Fibroblast of lung (primary cell): Measurements from ENCODE around the gene OR2V2. TPM values are rescaled to one million over a fixed set of nuclear protein-coding genes. Genes with fewer than 3 reads are reported as not detected.
A peak's percentile ranks its signal among the peaks of the same experiment; 100 is the strongest.

ENCODE experiments used
- DNase-seq, 2 donors: peaks; one replicate each; pipeline versions ENCODE4 v3.0.0 to v3.0.0-alpha.2; 2010; ENCODE audit warnings: low read depth in 2 of 2
- H2AFZ ChIP-seq: 2 replicates; pipeline ENCODE4 v1.5.1; 2012; ENCODE audit warnings: low read length, control low read depth, inconsistent platforms
- H3K27ac ChIP-seq: 2 replicates; pipeline ENCODE4 v1.5.1; 2011; ENCODE audit warnings: low read length, control low read depth; ENCODE audit not compliant: insufficient read depth
- H3K27me3 ChIP-seq: 2 replicates; pipeline ENCODE4 v1.5.1; 2011; ENCODE audit warnings: mild to moderate bottlenecking, low read length; ENCODE audit not compliant: control insufficient read depth, insufficient read depth
- H3K36me3 ChIP-seq: 2 replicates; pipeline ENCODE4 v1.5.1; 2011; ENCODE audit warnings: low read length; ENCODE audit not compliant: control insufficient read depth, insufficient read depth
- H3K4me1 ChIP-seq: 2 replicates; pipeline ENCODE4 v1.5.1; 2011; ENCODE audit warnings: low read length; ENCODE audit not compliant: control insufficient read depth, insufficient read depth; ENCODE audit errors: extremely low read depth
- H3K4me2 ChIP-seq: 2 replicates; pipeline ENCODE4 v1.5.1; 2011; ENCODE audit warnings: low read length, control low read depth; ENCODE audit not compliant: insufficient read depth; ENCODE audit errors: extremely low read depth
- H3K4me3 ChIP-seq, 4 experiments: fragments of 200-600 bp in 1 of 4; sonication (generic) in 1 of 4; replicated peaks in 1 of 4; 2 replicates each; pipeline ENCODE4 v1.5.1; 2011 to 2016; ENCODE audit warnings: low read length in 4 of 4, low read depth in 3 of 4, mild to moderate bottlenecking in 3 of 4, control low read depth in 2 of 4, inconsistent platforms in 1 of 4, mixed read lengths in 1 of 4; ENCODE audit not compliant: insufficient read depth in 1 of 4; ENCODE audit errors: control extremely low read depth in 1 of 4
- H3K79me2 ChIP-seq: 2 replicates; pipeline ENCODE4 v1.5.1; 2012; ENCODE audit warnings: mild to moderate bottlenecking, low read length, inconsistent platforms; ENCODE audit not compliant: control insufficient read depth, insufficient read depth
- H3K9ac ChIP-seq: 2 replicates; pipeline ENCODE4 v1.5.1; 2011; ENCODE audit warnings: mild to moderate bottlenecking, low read length, control low read depth; ENCODE audit not compliant: insufficient read depth
- H3K9me3 ChIP-seq: 2 replicates; pipeline ENCODE4 v1.5.1; 2012; ENCODE audit warnings: low read depth, low read length; ENCODE audit not compliant: control insufficient read depth, insufficient read depth
- H4K20me1 ChIP-seq: 2 replicates; pipeline ENCODE4 v1.5.1; 2011; ENCODE audit warnings: low read length; ENCODE audit not compliant: control insufficient read depth, insufficient read depth; ENCODE audit errors: extremely low read depth
- CTCF ChIP-seq, 2 donors: IDR thresholded peaks in 1 of 2; conservative IDR thresholded peaks in 1 of 2; 1 replicate in 1 of 2; 2 replicates in 1 of 2; pipeline ENCODE4 v1.5.1; 2011 to 2012; ENCODE audit warnings: low read length in 2 of 2, control low read depth in 1 of 2, inconsistent platforms in 1 of 2, low read depth in 1 of 2, mild to moderate bottlenecking in 1 of 2
- EZH2 ChIP-seq: IDR thresholded peaks from 2 replicates; pipeline ENCODE4 v1.5.1; 2012; ENCODE audit warnings: low read length, control low read depth, mild to moderate bottlenecking; ENCODE audit errors: missing control alignments
- polyA plus RNA-seq, 2 donors: library from polyadenylated mRNA; depleted of rRNA in 1 of 2; stranded (reverse) in 1 of 2; unstranded in 1 of 2; fragments of >200 nt; gene quantifications; 2 replicates each; pipeline ENCODE4 v1.2.1, GENCODE V29; 2011 to 2012; ENCODE audit warnings: missing spikeins in 1 of 2
- total RNA-seq: library from RNA; depleted of rRNA; stranded (reverse); fragments of >200 nt; gene quantifications from 2 replicates; pipeline ENCODE4 v1.2.1, GENCODE V29; 2014

The OR2V2 gene
- total and polyA plus RNA-seq, 2 donors (not counting 1 experiment from before 2014, with no cell fraction given): not detected

- Histone ChIP-seq H3K27me3 (no peaks in the 10 kb centered on the region), H3K79me2 (no peaks in the 10 kb centered on the region), H3K4me2 (no peak overlapping the region), H3K4me3 (no peak overlapping the region), H3K36me3 (no peaks in the 10 kb centered on the region), H3K4me1 (no peaks in the 10 kb centered on the region), H3K9me3 (no peaks in the 10 kb centered on the region), H3K9ac (no peak overlapping the region), H4K20me1 (no peaks in the 10 kb centered on the region), H3K27ac (no peak overlapping the region), H2AFZ (no peak overlapping the region)
- TF ChIP-seq EZH2: no peak
- peak in 1 of 2 donors; percentile 21 for DNase-seq
Measured at GRCh38 chr5:181151146-181151545, 3.8 kb downstream of the OR2V2 start.

GRCh38 chr5:181152406-181152805 lies 5.0 kb downstream of the OR2V2 start:
- Histone ChIP-seq H3K27me3 (no peaks in the 10 kb centered on the region), H3K4me3 (no peak overlapping the region), H3K79me2 (no peaks in the 10 kb centered on the region), H3K27ac (no peak overlapping the region), H3K4me1 (no peaks in the 10 kb centered on the region), H4K20me1 (no peaks in the 10 kb centered on the region), H2AFZ (no peak overlapping the region), H3K36me3 (no peaks in the 10 kb centered on the region), H3K4me2 (no peak overlapping the region), H3K9me3 (no peaks in the 10 kb centered on the region), H3K9ac (no peak overlapping the region)
- DNase-seq: peak in 1 of 2 donors; percentile 33
- TF ChIP-seq CTCF (conservative IDR thresholded peaks at IDR 0.05 in 1 of 2, IDR thresholded peaks at IDR 0.05 in 1 of 2; ENCODE audit: low read depth in 1 of 2, low read length in 2 of 2) (no peak), EZH2 (no peak)

- Histone ChIP-seq H3K27ac (no peak overlapping the region), H2AFZ (no peak overlapping the region), H3K27me3 (no peaks in the 10 kb centered on the region), H3K4me1 (no peaks in the 10 kb centered on the region), H4K20me1 (no peaks in the 10 kb centered on the region), H3K79me2 (no peaks in the 10 kb centered on the region), H3K9me3 (no peaks in the 10 kb centered on the region), H3K4me2 (no peak overlapping the region), H3K9ac (no peak overlapping the region), H3K36me3 (no peaks in the 10 kb centered on the region), H3K4me3 (no peak overlapping the region)
- TF ChIP-seq CTCF (conservative IDR thresholded peaks at IDR 0.05 in 1 of 2, IDR thresholded peaks at IDR 0.05 in 1 of 2; ENCODE audit: low read depth in 1 of 2, low read length in 2 of 2) (no peak), EZH2 (no peak)
- no peak for DNase-seq
Measured at GRCh38 chr5:181153814-181154213, 6.4 kb downstream of the OR2V2 start.
